GM21528 (cell line): ENCODE data around the gene BCAS2.
"Not testable (repeated sequence)": the region's sequence is repeated elsewhere in the genome, so short reads cannot be mapped to it uniquely, and the experiment has no call there.

ENCODE experiments used
- ATAC-seq: cut with Tn5 transposase; IDR thresholded peaks from one replicate; pipeline ENCODE4 v1.9.1; 2021; ENCODE audit warnings: mild to moderate bottlenecking, moderate library complexity; ENCODE audit not compliant: unreplicated experiment, low FRiP score

Gene BCAS2

GRCh38 chr1:114581335-114582287 lies at the start of gene BCAS2:
Gene BCAS2, minus strand, starts transcription at chr1:114581615. Its CDS starts 24 bp downstream, at chr1:114581591.
- peak; percentile 99 for ATAC-seq

DNA sequence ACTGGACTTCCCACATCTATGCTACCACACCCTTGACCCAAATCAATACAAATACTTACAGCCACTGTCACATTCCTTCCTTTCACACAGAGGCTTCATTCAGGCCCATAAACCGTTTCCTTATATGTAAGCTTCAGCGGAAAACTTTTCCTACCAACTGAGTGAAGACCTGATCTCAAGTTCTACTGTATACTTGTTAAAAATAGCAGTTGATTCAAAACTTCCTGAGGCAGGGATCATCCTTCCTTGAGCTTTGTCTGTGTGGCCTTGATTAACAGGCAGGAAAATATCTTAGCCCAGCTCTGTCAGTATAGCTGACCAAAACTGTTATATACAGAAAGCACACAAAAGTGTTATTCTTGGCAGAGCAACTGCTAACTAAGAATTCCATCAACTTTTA lies 45.7 kb upstream of the BCAS2 start:
- ATAC-seq: no peak

DNA sequence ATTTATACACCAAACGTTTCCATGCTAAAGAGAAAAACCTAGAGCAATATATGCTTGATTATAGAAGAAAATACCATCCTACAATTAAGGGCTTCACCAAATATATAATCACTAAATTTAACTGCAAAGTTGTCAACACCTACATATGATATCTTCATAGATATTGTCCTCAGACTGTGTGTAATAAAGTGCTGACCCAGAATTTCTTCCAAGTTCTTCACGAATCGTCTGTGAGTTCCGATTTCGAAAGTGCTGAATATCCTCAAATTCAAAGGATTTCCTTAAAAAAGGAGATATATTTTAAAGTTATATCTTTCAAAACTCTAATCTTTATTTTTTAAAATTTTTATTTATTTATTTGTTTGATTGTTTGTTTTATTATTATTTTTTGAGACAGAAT lies 41.9 kb upstream of the BCAS2 start:
- no peak for ATAC-seq

DNA sequence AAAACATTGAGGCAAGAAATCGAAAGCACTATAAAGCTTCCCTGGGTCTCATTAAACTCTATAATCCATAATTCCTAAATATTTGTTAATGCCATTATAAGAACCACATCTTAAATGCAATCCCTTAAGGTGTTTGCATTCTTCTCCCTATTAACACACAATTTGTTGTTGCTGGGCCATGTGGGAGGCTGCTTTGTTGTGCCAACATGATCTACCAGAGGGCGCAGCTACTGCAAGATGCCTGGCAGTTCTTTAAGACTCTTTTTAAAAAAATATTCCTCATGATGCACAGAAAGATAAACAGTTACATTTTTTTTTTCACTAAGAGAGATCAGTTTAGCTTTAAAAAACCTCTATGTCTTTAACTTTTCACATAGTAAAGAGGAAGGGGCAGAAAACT lies 39.0 kb upstream of the BCAS2 start:
- ATAC-seq: no peak

DNA sequence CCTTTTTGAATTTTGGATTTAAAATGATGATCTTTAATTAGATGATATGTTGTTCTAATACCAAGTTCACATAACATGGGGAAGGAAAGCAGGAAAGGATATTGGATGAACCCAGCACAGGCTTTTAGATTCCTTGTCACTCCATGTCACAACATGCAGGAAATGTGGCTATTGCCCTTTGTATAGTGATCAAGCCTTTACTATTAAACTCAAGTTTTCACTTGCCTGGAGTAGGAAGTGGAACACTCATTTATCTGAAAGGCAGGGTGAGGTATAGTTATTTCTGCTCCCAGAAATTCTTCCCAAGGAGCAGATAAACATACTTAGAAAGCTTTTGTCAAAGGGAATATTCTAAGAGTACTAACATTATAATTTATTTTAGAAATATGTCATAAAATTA lies 37.2 kb upstream of the BCAS2 start:
- ATAC-seq: no peak

DNA sequence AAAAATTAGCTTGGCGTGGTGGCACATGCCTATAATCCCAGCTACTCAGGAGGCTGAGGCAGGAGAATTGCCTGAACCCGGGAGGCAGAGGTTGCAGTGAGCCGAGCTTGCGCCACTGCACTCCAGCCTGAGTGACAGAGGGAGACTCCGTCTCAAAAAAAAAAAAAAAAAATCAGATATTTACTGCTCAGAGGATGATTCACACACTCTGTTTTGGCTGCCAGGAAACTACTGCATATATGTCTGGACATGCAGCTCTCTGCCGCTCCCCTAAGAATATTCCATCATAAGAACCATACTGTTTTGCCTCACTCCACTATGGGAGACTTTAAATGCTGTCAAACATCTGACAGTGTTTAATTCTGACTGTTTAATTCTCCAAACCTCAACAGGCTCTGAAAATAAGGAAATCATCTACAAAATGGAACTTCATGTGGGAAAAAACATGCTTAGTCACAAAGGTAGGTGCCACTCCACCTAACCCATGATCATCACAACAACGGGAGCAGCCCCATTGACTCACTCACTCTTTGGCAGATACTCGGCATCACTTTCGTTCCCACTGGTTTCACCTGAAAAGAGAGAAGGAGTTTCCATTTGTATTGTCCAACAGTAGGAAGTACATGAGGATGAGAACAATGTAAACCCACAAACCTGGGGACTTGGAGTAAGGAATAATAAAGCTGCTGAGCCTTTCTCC lies 29.3 kb upstream of the BCAS2 start:
- no peak for ATAC-seq

- ATAC-seq: no peak
Measured at GRCh38 chr1:114609826-114610225, 28.4 kb upstream of the BCAS2 start.

- no peak for ATAC-seq
Measured at GRCh38 chr1:114609026-114609425, 27.6 kb upstream of the BCAS2 start.

DNA sequence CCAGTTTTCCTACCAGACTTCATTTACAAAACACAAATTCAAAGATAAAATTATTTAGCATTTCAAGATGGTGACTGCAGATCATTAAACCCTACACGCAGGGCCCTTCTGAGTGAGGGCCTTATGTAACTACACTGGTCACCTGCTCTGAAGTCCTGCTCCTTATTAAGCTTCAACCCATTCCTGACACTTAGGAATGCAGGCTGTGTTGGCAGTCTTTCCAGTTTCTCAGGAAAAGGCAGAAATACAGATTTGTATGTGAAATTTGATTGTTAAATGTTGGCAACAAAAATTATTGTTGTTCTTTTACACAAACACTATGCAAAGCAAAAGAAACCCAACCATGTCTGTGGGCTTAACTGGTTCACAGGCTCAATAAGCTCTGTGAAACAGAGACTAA lies 25.8 kb upstream of the BCAS2 start:
- ATAC-seq: no peak

GRCh38 chr1:114597949-114598348 lies 16.5 kb upstream of the BCAS2 start:
- no peak for ATAC-seq

GRCh38 chr1:114595602-114596001 lies 14.2 kb upstream of the BCAS2 start:
- no peak for ATAC-seq

DNA sequence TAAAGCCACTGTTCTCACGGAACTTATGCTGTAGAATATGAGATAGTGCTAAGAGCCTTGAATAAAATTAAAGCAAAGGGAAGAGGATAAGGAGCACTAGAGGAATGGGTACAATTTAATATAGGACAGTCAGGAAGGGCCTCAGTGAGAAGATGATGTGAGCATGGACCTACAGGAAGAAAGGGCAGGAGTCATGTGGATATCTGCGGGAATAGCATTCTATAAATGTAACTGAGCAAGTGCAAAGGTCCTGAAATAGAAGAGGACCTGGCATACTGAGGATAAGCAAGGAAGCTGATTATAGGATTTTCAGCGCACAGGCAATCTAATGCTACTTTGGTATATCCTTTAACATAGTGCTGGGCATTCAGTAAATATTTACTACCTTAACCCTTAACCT lies 12.6 kb upstream of the BCAS2 start:
- ATAC-seq: no peak

DNA sequence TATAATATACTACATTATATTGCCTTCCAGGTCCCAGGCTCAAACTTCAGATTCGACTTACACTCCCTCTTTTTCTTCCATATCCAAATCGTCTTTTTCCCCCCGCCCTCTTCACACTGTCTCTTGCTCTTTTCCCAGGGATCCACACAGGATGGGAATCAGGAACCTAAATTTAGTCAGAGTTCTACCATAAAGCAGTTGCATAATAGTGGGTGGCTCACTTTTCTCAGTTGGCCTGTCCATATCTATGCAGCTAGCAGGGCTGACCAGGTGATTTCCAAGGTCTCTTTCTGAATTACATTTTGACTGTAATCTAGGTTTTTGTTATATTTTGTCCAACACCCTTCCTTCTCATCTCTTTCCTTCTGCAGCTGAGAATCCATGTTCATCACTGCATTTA lies 7.7 kb upstream of the BCAS2 start:
- no peak for ATAC-seq

- no peak for ATAC-seq
Measured at GRCh38 chr1:114588196-114588689, 6.8 kb upstream of the BCAS2 start.

DNA sequence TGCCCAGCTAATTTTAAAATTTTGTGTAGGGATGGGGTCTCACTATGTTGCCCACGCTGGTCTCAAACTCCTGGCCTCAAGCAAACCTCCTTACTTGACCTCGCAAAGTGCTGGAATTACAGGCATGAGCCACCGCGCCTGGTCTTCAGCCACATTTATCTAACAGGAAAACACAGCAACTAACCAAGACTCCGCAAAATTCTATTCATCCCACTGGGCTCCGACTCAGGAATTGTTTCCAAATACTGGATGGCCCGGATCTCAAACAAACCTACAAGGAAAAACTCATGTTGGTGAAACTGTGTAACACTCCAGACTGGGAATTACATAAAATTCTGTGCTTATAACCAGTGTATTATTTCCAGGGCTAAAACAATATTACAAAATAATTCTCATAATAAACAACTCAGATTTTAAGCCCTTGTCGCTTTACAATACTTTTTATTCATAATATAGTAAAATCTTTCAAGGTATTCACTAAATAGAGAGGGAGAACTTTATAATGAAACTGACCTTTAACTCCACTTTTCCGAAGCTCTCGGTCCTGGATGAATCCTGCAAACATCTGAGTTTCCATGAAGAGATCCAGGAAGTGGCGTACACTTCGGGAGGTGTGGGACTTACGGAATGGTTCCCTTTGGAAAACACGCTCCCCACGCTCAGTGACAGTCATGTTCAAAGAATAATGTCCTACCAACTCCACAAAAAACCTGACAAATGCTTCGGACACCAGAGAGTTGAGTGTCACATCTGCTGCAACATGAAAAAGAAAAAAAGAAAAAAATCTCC lies 6.0 kb upstream of the BCAS2 start:
- no peak for ATAC-seq

GRCh38 chr1:114586513-114587047 lies 5.2 kb upstream of the BCAS2 start:
- no peak for ATAC-seq

GRCh38 chr1:114585231-114585630 lies 3.8 kb upstream of the BCAS2 start:
- ATAC-seq: no peak

- ATAC-seq: no peak
Measured at GRCh38 chr1:114574365-114574764, 7.0 kb downstream of the BCAS2 start.

DNA sequence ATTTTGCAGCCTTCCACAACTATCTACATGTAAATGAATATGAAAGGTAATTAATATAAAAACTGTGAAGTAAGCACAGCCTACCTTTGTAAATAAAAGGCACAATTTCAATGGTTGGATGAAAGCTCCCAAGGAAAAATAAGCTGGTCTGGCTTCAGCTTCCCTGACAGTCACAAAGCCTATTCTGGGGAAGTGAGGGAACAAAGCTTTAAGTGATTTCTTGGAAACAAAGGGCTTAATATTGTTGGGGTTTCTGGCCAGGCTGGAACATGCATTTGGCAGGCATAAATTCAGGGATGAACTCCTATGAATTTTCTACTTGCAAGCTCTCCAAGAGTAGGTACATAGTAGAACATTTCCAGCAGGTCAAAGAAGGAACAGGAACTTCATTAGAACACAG lies 17.3 kb downstream of the BCAS2 start:
- ATAC-seq: no peak

DNA sequence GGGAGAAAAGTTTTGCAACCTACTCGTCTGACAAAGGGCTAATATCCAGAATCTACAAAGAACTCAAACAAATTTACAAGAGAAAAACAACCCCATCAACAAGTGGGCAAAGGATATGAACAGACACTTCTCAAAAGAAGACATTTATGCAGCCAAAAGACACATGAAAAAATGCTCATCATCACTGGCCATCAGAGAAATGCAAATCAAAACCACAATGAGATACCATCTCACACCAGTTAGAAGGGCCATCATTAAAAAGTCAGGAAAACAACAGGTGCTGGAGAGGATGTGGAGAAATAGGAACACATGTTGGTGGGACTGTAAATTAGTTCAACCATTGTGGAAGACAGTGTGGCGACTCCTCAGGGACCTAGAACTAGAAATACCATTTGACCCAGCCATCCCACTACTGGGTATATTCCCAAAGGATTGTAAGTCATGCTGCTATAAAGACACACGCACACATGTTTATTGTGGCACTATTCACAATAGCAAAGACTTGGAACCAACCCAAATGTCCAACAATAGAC lies 18.4 kb downstream of the BCAS2 start:
- ATAC-seq: not testable (repeated sequence)
